ENCODE results near the gene WFDC1.

WFDC1 gene

GRCh38 chr16:84368308-84368996 is 73.8 kb downstream of the WFDC1 start, which contains the start of gene ATP2C2:
Gene ATP2C2, plus strand, starts transcription at chr16:84368538. Its CDS starts 78 bp downstream, at chr16:84368616.
- DNase-seq (ENCODE audit: low read depth, low spot score): no peak
- CTCF ChIA-PET: interaction anchor here (0.9 kb wide), 1 partner anchor 9 kb away, joined by 4 read pairs; no protein-coding TSS in a partner anchor
- no peak within 1 kb of the TSS for H3K4me3 ChIP-seq (ENCODE audit: low read depth, low read length)
- TF ChIP-seq CTCF (IDR thresholded peaks at IDR 0.05; ENCODE audit: insufficient read depth, low read length, missing control alignments): no peak
- POLR2A ChIA-PET: no interaction called here

- POLR2A ChIA-PET: no interaction called here
- DNase-seq (ENCODE audit: low read depth, low spot score): no peak
These were observed 74.4 kb downstream of the WFDC1 start for GRCh38 chr16:84369105-84369504.

GRCh38 chr16:84369938-84370627 is 75.4 kb downstream of the WFDC1 start:
- no peak for TF ChIP-seq CTCF (IDR thresholded peaks at IDR 0.05; ENCODE audit: insufficient read depth, low read length, missing control alignments)
- CTCF ChIA-PET: no interaction called here
- no peak overlapping the region for H3K4me3 ChIP-seq (ENCODE audit: low read depth, low read length)
- POLR2A ChIA-PET: no interaction called here
- DNase-seq (ENCODE audit: low read depth, low spot score): no peak

More at GRCh38 chr16:84369105-84369504, 74.4 kb downstream of the WFDC1 start:
- CTCF ChIA-PET: interaction anchor here (0.9 kb wide), 1 partner anchor 10 kb away, joined by 4 read pairs; no protein-coding TSS in a partner anchor
- TF ChIP-seq CTCF (IDR thresholded peaks at IDR 0.05; ENCODE audit: insufficient read depth, low read length, missing control alignments): no peak
- no peak overlapping the region for H3K4me3 ChIP-seq (ENCODE audit: low read depth, low read length)

GRCh38 chr16:84370723-84371552 is 76.3 kb downstream of the WFDC1 start:
- ChIA-PET POLR2A (no interaction called here), CTCF (no interaction called here)
- no peak overlapping the region for H3K4me3 ChIP-seq (ENCODE audit: low read depth, low read length)
- no peak for DNase-seq (ENCODE audit: low read depth, low spot score)
- TF ChIP-seq CTCF (IDR thresholded peaks at IDR 0.05; ENCODE audit: insufficient read depth, low read length, missing control alignments): no peak

GRCh38 chr16:84371553-84371865 is 76.8 kb downstream of the WFDC1 start:
- no peak for DNase-seq (ENCODE audit: low read depth, low spot score)
- H3K4me3 ChIP-seq (ENCODE audit: low read depth, low read length): no peak overlapping the region
- CTCF ChIA-PET: no interaction called here
- POLR2A ChIA-PET: no interaction called here
- no peak for TF ChIP-seq CTCF (IDR thresholded peaks at IDR 0.05; ENCODE audit: insufficient read depth, low read length, missing control alignments)
